Mesothelial cell of epicardium (in vitro differentiated cells): Measurements from ENCODE around the gene HAPLN3. TPM values are rescaled to one million over a fixed set of nuclear protein-coding genes. Genes with fewer than 3 reads are reported as not detected.

Experiments used
- DNase-seq, 2 experiments: peaks; one replicate each; pipeline ENCODE4 v3.0.0; 2021; ENCODE audit warnings: low spot score in 2 of 2; ENCODE audit not compliant: unreplicated experiment in 2 of 2
- H3K27ac Mint-ChIP-seq: 2 replicates; pipeline ENCODE4 v1.8.0; 2021; ENCODE audit warnings: mixed read lengths
- H3K27me3 Mint-ChIP-seq: 2 replicates; pipeline ENCODE4 v1.8.0; 2021; ENCODE audit warnings: low read depth, mixed read lengths
- H3K36me3 Mint-ChIP-seq: 2 replicates; pipeline ENCODE4 v1.8.0; 2021; ENCODE audit warnings: mixed read lengths
- H3K4me1 Mint-ChIP-seq: 2 replicates; pipeline ENCODE4 v1.8.0; 2021; ENCODE audit warnings: mixed read lengths
- H3K4me3 Mint-ChIP-seq: 2 replicates; pipeline ENCODE4 v1.8.0; 2021; ENCODE audit warnings: mild to moderate bottlenecking, moderate library complexity, mixed read lengths
- H3K9me3 Mint-ChIP-seq: 2 replicates; pipeline ENCODE4 v1.8.0; 2021; ENCODE audit warnings: mixed read lengths
- total RNA-seq: library from RNA; stranded (reverse); gene quantifications from 3 replicates; pipeline ENCODE4 v1.2.1, GENCODE V29; 2021
- TF ChIP-seq, protein P1 (sequence below): fragments of 200-600 bp; sonication (generic); IDR thresholded peaks from one replicate; pipeline ENCODE4 v1.5.0; 2021; ENCODE audit warnings: antibody characterized with exemption; ENCODE audit not compliant: unreplicated experiment

HAPLN3 gene
- total RNA-seq, 1 donor from 2014 or later, result 3.9 TPM

DNA sequence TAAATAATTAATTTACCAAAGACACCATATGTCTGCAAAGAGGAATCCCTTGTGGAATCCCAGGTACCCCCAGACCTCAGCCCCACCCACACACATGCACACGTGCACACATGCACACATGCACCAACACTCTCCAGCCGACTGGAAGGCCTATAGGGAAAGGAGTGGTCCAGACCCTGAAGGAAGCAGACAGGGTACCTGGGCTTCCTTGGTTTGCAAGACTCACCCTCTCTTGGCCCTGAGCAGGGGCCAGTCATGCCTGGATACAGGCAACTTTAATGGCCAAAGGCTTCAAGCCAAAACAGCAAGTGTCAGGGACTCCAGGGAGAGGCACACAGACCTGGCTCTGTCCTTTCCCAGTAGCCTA is 8.9 kb upstream of the HAPLN3 start:
- DNase-seq, result no peak
- Mint-ChIP-seq H3K9me3 (no peaks in the 10 kb centered on the region), H3K4me1 (peaks cover 3% of the 10 kb centered on the region), H3K4me3 (no peak overlapping the region), H3K27ac (no peak overlapping the region), H3K27me3 (no peaks in the 10 kb centered on the region), H3K36me3 (peaks cover 17% of the 10 kb centered on the region)
- TF ChIP-seq, protein P1, sequence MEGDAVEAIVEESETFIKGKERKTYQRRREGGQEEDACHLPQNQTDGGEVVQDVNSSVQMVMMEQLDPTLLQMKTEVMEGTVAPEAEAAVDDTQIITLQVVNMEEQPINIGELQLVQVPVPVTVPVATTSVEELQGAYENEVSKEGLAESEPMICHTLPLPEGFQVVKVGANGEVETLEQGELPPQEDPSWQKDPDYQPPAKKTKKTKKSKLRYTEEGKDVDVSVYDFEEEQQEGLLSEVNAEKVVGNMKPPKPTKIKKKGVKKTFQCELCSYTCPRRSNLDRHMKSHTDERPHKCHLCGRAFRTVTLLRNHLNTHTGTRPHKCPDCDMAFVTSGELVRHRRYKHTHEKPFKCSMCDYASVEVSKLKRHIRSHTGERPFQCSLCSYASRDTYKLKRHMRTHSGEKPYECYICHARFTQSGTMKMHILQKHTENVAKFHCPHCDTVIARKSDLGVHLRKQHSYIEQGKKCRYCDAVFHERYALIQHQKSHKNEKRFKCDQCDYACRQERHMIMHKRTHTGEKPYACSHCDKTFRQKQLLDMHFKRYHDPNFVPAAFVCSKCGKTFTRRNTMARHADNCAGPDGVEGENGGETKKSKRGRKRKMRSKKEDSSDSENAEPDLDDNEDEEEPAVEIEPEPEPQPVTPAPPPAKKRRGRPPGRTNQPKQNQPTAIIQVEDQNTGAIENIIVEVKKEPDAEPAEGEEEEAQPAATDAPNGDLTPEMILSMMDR, result no peak

DNA sequence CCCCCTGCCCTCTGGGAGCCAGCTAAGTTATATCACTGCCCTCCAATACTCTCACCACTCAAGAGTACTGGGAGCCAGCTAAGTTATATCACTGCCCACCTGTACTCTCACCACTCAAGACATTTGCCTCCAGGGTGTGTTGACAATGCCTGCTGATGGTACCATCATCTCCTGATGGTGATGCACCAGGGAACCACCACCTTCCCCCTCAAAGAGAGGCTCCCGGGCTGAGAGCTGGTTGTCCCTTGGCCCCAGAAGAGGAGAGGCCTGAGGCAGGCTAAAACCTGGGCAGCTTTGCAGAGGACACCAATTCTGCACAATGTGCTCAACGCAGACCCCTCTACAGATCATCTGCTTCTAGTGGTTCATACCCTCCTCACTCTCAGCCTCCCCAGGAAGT is 7.5 kb upstream of the HAPLN3 start:
- no peak for DNase-seq
- no peak overlapping the region for H3K27ac Mint-ChIP-seq
- H3K27me3 Mint-ChIP-seq, result no peaks in the 10 kb centered on the region
- TF ChIP-seq, protein P1, result no peak
- H3K36me3 Mint-ChIP-seq, result peaks cover 11% of the 10 kb centered on the region
- H3K4me1 Mint-ChIP-seq, result peaks cover 2% of the 10 kb centered on the region
- no peak overlapping the region for H3K4me3 Mint-ChIP-seq
- H3K9me3 Mint-ChIP-seq, result no peaks in the 10 kb centered on the region

DNA sequence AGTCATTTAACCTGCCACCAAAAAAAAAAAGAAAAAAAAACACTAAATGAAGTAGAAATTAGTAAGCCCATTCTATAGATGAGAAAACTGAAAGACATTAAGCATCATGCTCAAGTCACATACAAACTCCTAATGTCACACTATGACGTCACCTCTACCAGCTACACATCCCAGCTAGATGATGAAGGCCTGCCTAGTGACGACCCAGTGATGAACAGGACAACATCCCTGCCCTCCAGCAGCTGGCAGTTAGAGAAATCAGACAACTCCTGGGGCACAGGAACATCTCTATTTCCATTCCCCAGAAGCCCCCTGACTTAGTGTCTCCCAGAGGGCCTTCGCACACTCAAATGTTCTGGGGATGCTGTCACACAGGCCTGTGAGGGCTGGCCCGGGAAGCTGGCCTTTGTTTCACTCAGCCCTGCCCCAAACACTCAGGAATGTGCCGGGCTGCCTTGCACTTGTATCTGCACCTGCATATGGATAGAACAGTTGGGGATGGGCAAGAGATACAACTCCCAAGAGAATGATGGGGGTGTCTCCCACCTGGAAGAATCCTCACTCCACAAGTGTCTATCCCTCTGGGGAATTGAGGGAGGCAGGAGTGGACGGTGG is 7.0 kb upstream of the HAPLN3 start:
- peaks cover 11% of the 10 kb centered on the region for H3K36me3 Mint-ChIP-seq
- H3K27ac Mint-ChIP-seq, result no peak overlapping the region
- DNase-seq, result no peak
- TF ChIP-seq, protein P1, result no peak
- H3K9me3 Mint-ChIP-seq, result no peaks in the 10 kb centered on the region
- peaks cover 8% of the 10 kb centered on the region for H3K4me1 Mint-ChIP-seq
- H3K27me3 Mint-ChIP-seq, result no peaks in the 10 kb centered on the region
- H3K4me3 Mint-ChIP-seq, result no peak overlapping the region

DNA sequence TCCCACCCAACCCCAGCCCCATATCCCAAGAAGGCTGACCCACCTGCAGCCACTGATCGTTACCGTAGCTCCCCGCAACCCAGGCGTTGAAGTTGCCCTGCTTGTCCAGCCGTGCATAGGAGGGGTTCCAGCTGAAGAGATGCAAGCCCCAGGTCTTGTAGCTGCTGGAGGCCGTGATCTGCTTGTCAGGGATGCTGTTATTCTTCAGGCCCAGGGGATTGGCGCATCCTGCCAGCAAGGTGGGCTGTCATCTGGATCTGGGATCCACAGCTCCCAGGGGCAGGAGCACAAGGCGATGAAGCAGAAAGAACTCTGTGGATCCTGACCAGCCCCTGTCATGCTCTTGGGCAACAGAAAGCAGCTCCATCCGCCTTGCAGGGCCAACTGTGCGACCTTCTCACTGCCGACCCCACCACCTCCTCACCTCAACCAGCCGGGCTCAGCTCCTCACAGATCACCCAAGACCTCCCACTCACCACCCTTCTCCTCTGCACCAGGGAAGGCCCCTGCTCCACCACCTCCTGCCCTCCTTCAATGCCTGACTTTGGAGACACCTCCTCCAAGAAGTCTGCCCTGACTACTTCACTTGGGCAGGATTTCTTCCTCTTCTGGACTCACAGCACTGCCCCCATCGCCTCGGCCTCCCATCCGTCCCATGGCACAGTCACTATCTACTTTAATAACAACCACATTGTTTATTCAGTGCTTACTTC is 6.3 kb upstream of the HAPLN3 start:
- Mint-ChIP-seq H3K27ac (no peak overlapping the region), H3K4me3 (no peak overlapping the region), H3K4me1 (peaks cover 14% of the 10 kb centered on the region), H3K27me3 (no peaks in the 10 kb centered on the region), H3K9me3 (no peaks in the 10 kb centered on the region), H3K36me3 (peaks cover 7% of the 10 kb centered on the region)
- TF ChIP-seq, protein P1, result no peak
- DNase-seq, result no peak

DNA sequence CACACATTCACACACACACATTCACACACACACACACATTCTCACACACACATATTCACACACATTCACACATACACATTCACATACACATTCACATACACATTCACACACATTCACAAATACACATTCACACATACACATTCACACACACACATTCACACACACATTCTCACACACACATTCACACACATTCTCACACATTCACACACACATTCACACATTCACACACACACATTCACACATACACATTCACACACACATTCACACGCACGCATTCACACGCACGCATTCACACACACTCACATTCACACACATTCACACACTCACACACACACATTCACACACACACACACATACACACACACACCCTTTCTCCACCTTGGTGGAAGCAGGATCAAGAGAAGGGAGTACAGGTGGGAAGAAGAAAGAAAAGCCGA is 5.7 kb upstream of the HAPLN3 start:
- no peaks in the 10 kb centered on the region for H3K27me3 Mint-ChIP-seq
- TF ChIP-seq, protein P1, result no peak
- no peaks in the 10 kb centered on the region for H3K9me3 Mint-ChIP-seq
- H3K4me3 Mint-ChIP-seq, result no peak overlapping the region
- no peak overlapping the region for H3K27ac Mint-ChIP-seq
- no peak for DNase-seq
- peaks cover 4% of the 10 kb centered on the region for H3K36me3 Mint-ChIP-seq
- peaks cover 18% of the 10 kb centered on the region for H3K4me1 Mint-ChIP-seq
